ENCODE results near the gene BTF3L4.

DNA sequence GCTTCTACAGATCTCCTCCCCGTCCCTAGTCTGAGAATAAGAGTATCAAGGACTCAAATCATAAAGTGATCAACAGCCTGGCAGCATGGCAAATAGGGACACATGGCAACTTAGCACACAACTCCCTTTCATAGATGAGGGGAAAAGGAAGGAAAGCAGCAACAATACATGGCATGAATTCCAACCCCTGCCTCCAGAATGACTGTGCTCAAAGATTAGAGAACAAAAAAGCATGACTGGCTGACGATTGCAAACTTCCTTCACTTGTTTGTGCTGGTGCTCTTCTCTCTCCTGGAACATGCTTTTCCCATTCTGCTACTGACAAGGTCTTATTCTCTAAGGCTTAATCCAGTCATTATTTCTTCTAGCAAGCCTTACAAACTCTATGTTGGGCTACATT lies 34.0 kb upstream of the BTF3L4 start:
- TF ChIP-seq, protein P1, sequence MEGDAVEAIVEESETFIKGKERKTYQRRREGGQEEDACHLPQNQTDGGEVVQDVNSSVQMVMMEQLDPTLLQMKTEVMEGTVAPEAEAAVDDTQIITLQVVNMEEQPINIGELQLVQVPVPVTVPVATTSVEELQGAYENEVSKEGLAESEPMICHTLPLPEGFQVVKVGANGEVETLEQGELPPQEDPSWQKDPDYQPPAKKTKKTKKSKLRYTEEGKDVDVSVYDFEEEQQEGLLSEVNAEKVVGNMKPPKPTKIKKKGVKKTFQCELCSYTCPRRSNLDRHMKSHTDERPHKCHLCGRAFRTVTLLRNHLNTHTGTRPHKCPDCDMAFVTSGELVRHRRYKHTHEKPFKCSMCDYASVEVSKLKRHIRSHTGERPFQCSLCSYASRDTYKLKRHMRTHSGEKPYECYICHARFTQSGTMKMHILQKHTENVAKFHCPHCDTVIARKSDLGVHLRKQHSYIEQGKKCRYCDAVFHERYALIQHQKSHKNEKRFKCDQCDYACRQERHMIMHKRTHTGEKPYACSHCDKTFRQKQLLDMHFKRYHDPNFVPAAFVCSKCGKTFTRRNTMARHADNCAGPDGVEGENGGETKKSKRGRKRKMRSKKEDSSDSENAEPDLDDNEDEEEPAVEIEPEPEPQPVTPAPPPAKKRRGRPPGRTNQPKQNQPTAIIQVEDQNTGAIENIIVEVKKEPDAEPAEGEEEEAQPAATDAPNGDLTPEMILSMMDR (IDR thresholded peaks at IDR 0.05): no peak
- no peak for TF ChIP-seq POLR2AphosphoS5 (IDR thresholded peaks at IDR 0.05)

All from breast epithelium (tissue), 3 donors.